IPS-18c (cell line): Measurements from ENCODE around the gene TRAPPC2L.

Experiments used
- H3K4me3 ChIP-seq: 2 replicates; pipeline ENCODE4 v1.7.0; 2013; ENCODE audit warnings: low read depth, mild to moderate bottlenecking, low read length, moderate library complexity; ENCODE audit not compliant: insufficient read depth
- H3K9me3 ChIP-seq: one replicate; pipeline ENCODE4 v1.6.1; 2013; ENCODE audit warnings: mild to moderate bottlenecking, low read length, moderate library complexity; ENCODE audit not compliant: control insufficient read depth, insufficient read depth

Gene TRAPPC2L

DNA sequence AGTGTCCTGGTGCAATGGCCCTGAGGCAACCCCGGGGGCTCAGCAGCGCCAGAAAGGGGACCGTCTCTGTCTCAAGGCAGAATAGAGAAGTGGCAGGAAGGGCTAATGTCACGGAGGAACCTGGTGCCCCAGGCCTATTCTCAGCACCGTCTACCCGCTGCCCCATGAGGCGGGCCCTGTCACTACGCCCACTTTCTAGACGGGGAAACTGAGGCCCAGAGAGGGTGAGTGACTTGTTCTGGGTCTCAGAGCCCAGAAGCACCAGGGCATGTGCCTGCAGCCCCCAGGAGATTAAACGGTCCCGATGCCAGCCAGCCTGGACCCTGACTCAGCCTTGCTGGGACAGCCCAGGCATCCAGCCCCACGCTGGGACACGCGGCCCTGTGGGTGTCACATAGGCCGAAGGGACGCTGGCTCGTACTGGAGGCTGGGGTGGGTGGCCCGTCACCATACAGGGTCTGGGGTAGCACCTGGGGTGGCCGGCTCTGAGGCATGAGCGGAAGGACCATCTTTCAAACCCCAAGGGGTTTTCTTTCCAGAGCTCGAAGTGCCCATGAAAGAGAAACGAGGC is 49.7 kb downstream of the TRAPPC2L start:
- no peaks in the 10 kb centered on the region for H3K9me3 ChIP-seq
- no peak overlapping the region for H3K4me3 ChIP-seq

GRCh38 chr16:88907768-88908167 is 50.8 kb downstream of the TRAPPC2L start:
- H3K9me3 ChIP-seq: no peaks in the 10 kb centered on the region
- H3K4me3 ChIP-seq: no peak overlapping the region

DNA sequence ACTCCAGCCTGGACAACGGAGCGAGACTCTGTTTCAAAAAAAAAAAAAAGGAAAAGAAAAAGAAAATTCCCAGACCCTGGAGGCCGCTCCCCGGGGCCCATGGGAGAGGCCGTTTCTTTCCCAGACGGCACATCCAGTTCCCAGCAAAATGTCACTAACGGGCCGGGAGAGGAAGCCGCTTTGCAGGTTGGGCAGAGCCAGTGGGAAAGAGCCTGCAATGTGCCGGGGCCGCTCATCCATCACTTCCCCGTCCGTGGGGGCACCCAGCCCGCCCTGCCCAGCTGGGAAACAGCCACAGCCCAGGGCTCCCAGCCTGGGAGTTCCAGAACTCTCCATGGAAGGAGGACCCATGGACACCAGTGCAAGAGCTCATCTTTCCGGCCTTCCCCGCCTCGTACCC is 51.4 kb downstream of the TRAPPC2L start:
- H3K9me3 ChIP-seq: no peaks in the 10 kb centered on the region

DNA sequence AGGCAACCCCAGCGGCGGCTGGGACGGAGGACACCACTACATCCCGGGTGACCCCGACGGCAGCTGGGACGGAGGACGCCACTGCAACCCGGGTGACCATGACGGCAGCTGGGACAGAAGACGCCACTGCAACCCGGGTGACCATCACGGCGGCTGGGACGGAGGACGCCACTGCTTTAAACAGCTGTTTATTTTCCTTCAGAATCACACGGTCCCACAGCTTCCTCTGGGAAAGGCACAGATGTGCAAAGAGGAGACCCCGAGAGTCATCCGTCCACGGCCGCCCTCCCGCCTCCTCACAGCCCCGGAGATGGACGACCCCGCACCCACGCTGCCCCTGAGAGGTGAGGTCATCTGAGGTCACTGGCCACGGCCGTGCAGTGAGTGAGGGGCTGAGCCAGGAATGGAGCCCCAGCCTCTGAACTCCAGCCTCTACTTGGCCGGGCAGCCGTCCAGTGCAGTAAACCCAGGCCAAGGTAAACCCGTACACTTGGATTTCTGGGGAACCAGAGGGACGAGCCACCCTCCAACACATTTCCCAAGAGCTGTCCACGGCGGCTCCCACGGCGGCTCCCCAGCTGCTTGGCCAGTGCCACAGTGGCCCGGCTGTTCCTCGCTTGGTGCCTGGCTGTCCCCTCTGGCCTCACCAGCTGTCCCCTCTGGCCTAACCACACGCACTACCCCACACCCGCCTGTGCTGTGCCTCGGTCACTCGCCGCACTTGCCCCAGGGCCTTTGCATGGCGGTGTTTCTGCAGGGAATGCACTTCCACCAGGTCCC is 52.7 kb downstream of the TRAPPC2L start:
- H3K4me3 ChIP-seq: no peak overlapping the region
- no peaks in the 10 kb centered on the region for H3K9me3 ChIP-seq

More for the DNA sequence above, 51.4 kb downstream of the TRAPPC2L start:
- H3K4me3 ChIP-seq: no peak overlapping the region

- H3K9me3 ChIP-seq: no peaks in the 10 kb centered on the region
Observed at GRCh38 chr16:88910284-88911135, 53.6 kb downstream of the TRAPPC2L start.

DNA sequence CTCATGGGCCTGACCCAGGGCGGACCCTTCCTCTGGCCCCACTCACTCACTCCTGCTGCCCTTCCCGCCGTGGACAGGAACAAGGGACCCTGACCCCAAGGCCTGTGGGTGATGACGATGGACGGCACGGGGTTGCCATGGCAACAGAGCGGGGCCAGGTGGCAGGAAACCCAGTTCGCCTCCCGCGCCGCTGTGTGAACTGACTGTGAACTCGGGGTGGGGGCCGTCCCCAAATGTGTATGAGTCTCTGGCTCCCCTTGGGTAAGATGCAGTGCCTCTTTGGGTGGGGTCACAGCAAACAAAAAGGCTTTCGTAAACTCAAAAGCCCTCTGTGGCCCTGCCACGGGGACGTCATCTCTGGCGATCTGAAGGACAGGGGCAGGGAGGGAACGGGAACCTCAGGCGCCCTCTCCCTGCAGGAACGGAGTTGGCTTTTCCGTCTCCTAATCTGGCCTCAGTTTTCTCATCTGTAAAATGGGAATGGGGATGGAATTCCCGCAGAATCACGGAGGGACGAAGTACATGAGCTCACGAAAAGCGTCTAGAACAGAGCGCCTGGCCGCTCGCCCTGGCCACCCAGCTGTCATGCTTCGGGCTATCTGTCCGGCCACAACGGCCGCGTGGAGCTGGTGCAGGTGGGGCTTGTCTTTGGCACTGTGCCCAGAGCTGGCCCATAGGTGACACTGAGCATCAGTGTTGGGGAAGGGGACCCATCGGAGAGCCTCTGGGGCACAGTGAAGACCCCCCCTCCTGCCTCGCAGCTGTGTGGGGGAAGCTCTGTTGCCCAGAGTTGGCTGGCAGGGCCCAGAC is 54.4 kb downstream of the TRAPPC2L start:
- H3K9me3 ChIP-seq: no peaks in the 10 kb centered on the region
- no peak overlapping the region for H3K4me3 ChIP-seq

More at GRCh38 chr16:88910284-88911135, 53.6 kb downstream of the TRAPPC2L start:
- H3K4me3 ChIP-seq: no peak overlapping the region

GRCh38 chr16:88911946-88912310 is 55.0 kb downstream of the TRAPPC2L start:
- Histone ChIP-seq H3K9me3 (no peaks in the 10 kb centered on the region), H3K4me3 (no peak overlapping the region)
